Psoas muscle (tissue), 8 donors: Measurements from ENCODE around the gene PRSS50. TPM values are rescaled to one million over a fixed set of nuclear protein-coding genes. Genes with fewer than 3 reads are reported as not detected.

Source experiments
- ATAC-seq, 4 donors: fragments of 200-7000 bp; cut with Tn5 transposase; one replicate each; pipeline ENCODE4 v1.9.1; 2020; ENCODE audit warnings: moderate library complexity in 3 of 4, mild to moderate bottlenecking in 2 of 4
- DNase-seq, 2 donors: peaks; one replicate each; pipeline ENCODE4 v3.0.0-alpha.2; 2020
- H3K27ac ChIP-seq: fragments of 200-600 bp; one replicate; pipeline ENCODE4 v1.8.0; 2022
- H3K27me3 ChIP-seq, 3 donors: fragments of 200-600 bp in 1 of 3; one replicate each; pipeline versions ENCODE4 v1.6.1 to v1.8.0; 2013 to 2022; ENCODE audit warnings: low read length in 2 of 3, mild to moderate bottlenecking in 2 of 3, moderate library complexity in 1 of 3; ENCODE audit not compliant: insufficient read depth in 3 of 3
- H3K36me3 ChIP-seq, 2 donors: fragments of 200-600 bp in 1 of 2; one replicate each; pipeline versions ENCODE4 v1.6.1 to v1.8.0; 2013 to 2022; ENCODE audit warnings: low read depth in 1 of 2, mild to moderate bottlenecking in 1 of 2, moderate library complexity in 1 of 2; ENCODE audit not compliant: insufficient read depth in 1 of 2
- H3K4me1 ChIP-seq: fragments of 200-600 bp; one replicate; pipeline ENCODE4 v1.8.0; 2022
- H3K4me3 ChIP-seq: fragments of 200-600 bp; one replicate; pipeline ENCODE4 v1.8.0; 2022; ENCODE audit warnings: mild to moderate bottlenecking
- H3K9me3 ChIP-seq: fragments of 200-600 bp; one replicate; pipeline ENCODE4 v1.8.0; 2022
- CTCF ChIP-seq: fragments of 200-600 bp; IDR thresholded peaks from one replicate; pipeline ENCODE4 v1.8.0; 2022; ENCODE audit warnings: antibody characterized with exemption
- WGBS, 3 donors: extraction: QIAGEN DNeasy Blood & Tissue Kit; methylation state at CpG; one replicate each; pipeline versions ENCODE4 v1.1.6 to v1.1.7; 2013; 5-methylcytosine and 5-hydroxymethylcytosine counted together
- intact Hi-C, 2 donors: fragments of 100-400 bp; cut with DNase I; formaldehyde crosslinking; loops; one replicate each; pipeline versions ENCODE4 v1.11.0 to v1.14.2; 2022
- polyA plus RNA-seq, 3 donors: library from polyadenylated mRNA; stranded (reverse); fragments of 200-250 nt; gene quantifications; one replicate each; pipeline ENCODE4 v1.2.3, GENCODE V29; 2013
- total RNA-seq, 4 donors: library from RNA; stranded (reverse); fragmentation: NEBNext Ultra II Directional in 2 of 4; extraction: Animal tissue kit (Norgen Biotek cat#: 25700) in 2 of 4; gene quantifications; one replicate each; pipeline versions ENCODE4 v1.2.1 to v1.2.4, GENCODE V29; 2021 to 2023
- donor health status: healthy with polysubstance abuse.
- donor health status: DM: no; HTN: no; CAD: no; lungs with moderate emphysema.
- donor health status: Bipolar disorder and iron deficiency.
- donor health status: healthy.
- donor health status: DM: yes; HTN: yes; CAD: no.
- donor health status: DM: no; HTN: no; CAD: no.
- donor health status: DM: no; HTN: no; CAD: no.
- donor health status: DM: yes; HTN: yes; CAD: no.

Gene PRSS50
- total and polyA plus RNA-seq, 7 donors: 0.01 to 0.34 (median 0.14) TPM; not detected in 1

DNA sequence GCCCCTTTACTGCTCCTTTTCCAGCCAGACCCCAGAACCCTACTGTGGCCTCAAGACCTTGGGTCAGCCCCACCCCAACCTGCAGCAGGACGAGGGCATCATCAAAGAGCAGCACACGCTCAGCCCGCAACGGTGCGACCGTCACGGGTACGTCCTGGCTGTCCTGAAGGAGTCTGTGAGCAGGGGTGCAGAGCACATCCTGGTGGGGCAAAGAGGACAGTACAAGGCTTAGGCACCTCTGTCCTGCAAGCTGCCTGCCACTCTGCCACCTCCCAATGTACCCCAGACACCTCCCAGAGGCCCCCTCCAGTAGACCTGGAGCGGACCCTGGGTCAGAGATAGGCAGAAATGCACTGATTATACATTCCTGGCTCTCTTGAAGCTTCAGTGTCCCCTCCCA, 32.2 kb downstream of the PRSS50 start:
- no peak for TF ChIP-seq CTCF
- Histone ChIP-seq H3K36me3 (peaks cover 0 to 82% of the 10 kb centered on the region in 2 donors), H3K4me3 (no peak overlapping the region), H3K4me1 (peaks cover 3% of the 10 kb centered on the region), H3K27me3 (no peaks in the 10 kb centered on the region), H3K9me3 (no peaks in the 10 kb centered on the region), H3K27ac (no peak overlapping the region)
- 89 to 94% (median 90%) methylated on average over 9 of the region's 9 CpGs for WGBS, 3 donors
- no peak for DNase-seq
- no peak for ATAC-seq
- intact Hi-C loops: no loop called here

DNA sequence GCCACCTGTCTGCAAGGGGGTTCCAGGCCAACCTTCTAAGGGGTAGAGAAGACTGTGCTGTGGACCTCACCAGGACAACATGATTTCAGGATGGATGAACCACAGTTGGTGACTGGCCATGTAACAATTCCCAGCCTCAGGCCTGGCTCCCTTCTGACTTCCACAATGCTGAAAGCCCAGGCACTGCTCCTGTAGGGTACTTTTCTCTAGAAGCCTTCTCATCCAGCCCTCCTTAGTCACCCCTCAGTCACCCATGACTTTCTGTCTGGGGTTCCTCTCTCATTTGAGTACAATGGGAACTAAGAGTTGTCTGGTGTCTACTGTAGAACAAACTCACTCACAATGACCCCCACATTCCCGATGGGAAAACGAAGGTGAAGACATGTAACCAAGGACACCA, 32.8 kb downstream of the PRSS50 start:
- no peaks in the 10 kb centered on the region for H3K27me3 ChIP-seq
- DNase-seq (no peak), ATAC-seq (no peak)
- WGBS, 3 donors: 89 to 95% (median 90%) methylated on average over 2 of the region's 2 CpGs
- H3K27ac ChIP-seq: no peak overlapping the region
- no peaks in the 10 kb centered on the region for H3K4me1 ChIP-seq
- intact Hi-C loops: no loop called here
- H3K4me3 ChIP-seq: no peak overlapping the region
- peaks cover 0 to 88% of the 10 kb centered on the region in 2 donors for H3K36me3 ChIP-seq
- H3K9me3 ChIP-seq: no peaks in the 10 kb centered on the region
- TF ChIP-seq CTCF: no peak

DNA sequence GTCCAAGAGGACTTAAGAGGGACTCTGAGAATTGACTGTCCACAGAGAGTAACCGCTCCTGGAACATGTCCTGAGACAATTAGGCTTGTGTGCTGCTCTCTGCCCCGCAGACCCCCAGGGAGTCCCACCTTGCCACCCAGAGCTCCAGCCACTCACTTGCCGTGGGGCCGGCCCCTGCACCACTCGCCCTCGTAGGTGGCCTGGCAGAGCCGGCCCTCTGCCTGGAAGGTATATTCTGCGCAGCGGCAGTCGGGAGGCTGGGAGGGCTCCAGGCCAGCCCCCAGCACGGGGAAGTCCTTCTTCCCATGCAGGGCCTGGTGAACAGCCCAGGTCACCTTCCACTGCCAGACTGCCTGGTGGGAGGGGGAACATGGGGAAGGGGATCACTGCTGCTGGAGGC, 34.7 kb downstream of the PRSS50 start:
- 87 to 93% (median 87%) methylated on average over 11 of the region's 11 CpGs for WGBS, 3 donors
- Histone ChIP-seq H3K9me3 (no peaks in the 10 kb centered on the region), H3K4me1 (no peaks in the 10 kb centered on the region), H3K4me3 (no peak overlapping the region), H3K27ac (no peak overlapping the region), H3K27me3 (no peaks in the 10 kb centered on the region), H3K36me3 (peaks cover 0 to 84% of the 10 kb centered on the region in 2 donors)
- no peak for TF ChIP-seq CTCF
- DNase-seq (no peak), ATAC-seq (no peak)
- intact Hi-C loops: no loop called here

GRCh38 chr3:46681856-46682540, 35.7 kb downstream of the PRSS50 start:
- H3K4me1 ChIP-seq: peaks cover 4% of the 10 kb centered on the region
- no peak for TF ChIP-seq CTCF
- no peaks in the 10 kb centered on the region for H3K9me3 ChIP-seq
- peaks cover 0 to 74% of the 10 kb centered on the region in 2 donors for H3K36me3 ChIP-seq
- WGBS, 3 donors: 83 to 90% (median 89%) methylated on average over 13 of the region's 13 CpGs
- no peak overlapping the region for H3K4me3 ChIP-seq
- DNase-seq (no peak), ATAC-seq (no peak)
- H3K27ac ChIP-seq: no peak overlapping the region
- intact Hi-C loops: no loop called here
- no peaks in the 10 kb centered on the region for H3K27me3 ChIP-seq

DNA sequence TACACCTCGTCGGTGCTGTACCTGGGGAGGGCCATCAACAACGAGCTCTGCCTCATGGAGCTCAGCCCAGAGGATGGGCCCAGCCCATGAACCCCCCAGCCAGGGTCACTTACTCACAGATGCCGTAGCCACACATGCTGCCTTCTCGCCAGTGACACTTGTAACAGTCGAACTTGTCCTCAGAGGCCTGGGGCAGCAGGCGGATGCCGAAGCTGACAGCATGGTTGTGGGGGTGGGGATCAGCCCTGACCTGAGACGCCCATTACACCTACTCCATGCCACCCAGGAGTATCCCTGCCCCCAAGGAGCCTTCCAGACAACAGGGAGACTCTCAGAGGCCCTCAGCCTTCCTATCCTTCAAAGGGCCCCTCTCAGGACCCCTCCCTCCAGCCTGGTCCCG, 36.3 kb downstream of the PRSS50 start:
- no peak overlapping the region for H3K4me3 ChIP-seq
- H3K9me3 ChIP-seq: no peaks in the 10 kb centered on the region
- no peaks in the 10 kb centered on the region for H3K27me3 ChIP-seq
- TF ChIP-seq CTCF: no peak
- intact Hi-C loops: no loop called here
- no peak for ATAC-seq
- 88 to 90% (median 90%) methylated on average over 10 of the region's 10 CpGs for WGBS, 3 donors
- H3K36me3 ChIP-seq: peaks cover 0 to 70% of the 10 kb centered on the region in 2 donors
- H3K27ac ChIP-seq: no peak overlapping the region
- DNase-seq: no peak
- H3K4me1 ChIP-seq: peaks cover 4% of the 10 kb centered on the region
